SKM-1 (cell line): ENCODE data around the gene MSANTD3.
"Not testable (repeated sequence)": the region's sequence is repeated elsewhere in the genome, so short reads cannot be mapped to it uniquely, and the experiment has no call there.

Experiments used
- DNase-seq: peaks from one replicate; lab custom pipeline; 2025; ENCODE audit not compliant: unreplicated experiment; lab: John Stamatoyannopoulos, UW

The MSANTD3 gene

DNA sequence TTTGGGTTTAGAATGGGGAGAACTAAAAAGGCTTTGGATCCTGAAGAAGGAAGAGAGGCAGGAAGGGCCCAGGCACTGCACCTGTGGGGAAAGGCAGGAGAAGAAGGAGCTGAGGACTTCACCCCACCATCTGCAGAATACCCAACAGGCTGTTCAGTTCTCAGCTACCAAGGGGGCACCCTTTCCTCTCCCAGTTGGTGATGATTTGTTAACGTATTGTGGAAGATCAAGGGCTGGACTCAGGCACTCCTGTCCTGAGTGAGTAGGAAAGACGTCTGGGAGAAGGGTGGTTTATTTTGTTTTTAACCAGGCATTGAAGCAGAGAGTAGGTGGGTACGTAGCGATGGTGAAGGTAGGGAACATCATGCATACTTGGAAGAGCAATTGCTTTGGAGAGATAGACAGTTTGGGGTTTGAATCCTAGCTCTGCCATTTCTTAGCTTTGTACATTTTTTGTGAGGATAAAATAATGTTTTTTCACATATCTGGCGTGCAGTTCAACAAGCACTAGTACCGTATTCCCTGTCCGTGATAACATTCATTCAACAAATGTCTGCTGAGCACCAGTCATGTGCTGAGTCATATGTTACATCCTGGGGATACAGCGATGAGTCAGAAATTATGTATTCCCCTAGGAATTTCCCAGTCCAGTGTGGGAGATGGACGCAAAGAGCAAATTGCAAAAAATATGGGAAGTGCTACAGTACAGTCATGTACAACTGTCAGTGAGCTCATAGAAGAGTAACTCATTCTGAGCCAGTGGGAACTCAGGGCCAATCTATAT lies 2.1 kb downstream of the MSANTD3 start:
- no peak for DNase-seq

DNA sequence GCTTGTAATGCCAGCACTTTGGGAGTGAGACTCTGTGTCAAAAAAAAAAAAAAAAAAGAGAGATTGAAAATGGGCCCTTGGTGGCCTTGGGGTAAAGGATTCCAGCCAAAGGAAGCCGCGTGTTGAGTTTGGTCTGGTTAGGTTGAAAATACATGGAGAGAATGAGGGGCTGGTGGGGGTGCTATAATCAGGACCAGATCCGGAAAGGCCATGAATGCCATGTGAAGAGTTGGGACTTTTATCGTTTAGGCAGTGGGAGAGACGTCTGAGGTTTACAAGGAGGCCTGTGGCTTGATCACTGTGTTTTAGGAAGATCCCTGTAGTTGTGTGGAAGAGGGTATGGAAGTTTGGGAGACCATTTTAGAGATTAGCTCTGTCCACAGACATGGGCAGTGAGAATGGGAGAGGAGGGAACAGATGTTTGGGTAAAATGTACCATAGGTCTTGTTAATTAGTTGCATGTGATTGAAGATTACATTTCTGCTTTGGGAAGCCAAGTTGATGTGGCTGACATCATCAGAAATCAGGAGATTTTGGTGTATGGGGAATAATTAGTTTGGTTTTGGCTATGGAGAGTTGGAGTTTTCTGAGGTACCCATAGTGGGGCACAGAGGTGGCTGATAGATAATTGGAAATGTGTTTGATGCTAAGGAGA lies 3.5 kb downstream of the MSANTD3 start:
- DNase-seq: no peak

DNA sequence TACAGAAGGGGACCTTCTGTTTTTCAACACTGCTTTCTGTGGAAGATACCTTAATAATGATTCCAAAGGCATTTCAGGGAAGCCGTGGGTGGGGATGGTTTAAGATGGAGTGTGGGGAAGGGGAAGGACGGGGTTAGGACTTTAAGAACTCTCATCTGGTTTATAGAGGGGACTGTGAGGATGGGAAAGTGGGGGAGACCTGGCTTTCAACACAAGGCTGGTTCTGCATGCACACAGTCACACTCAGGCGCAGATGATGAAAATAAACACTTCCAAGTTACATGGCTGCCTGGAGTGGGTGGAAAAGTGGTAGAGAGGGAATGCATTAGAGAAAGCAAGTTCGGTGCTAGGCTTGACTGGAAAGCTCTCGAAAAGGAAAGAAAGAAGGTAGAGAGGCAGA lies 4.9 kb downstream of the MSANTD3 start:
- no peak for DNase-seq

DNA sequence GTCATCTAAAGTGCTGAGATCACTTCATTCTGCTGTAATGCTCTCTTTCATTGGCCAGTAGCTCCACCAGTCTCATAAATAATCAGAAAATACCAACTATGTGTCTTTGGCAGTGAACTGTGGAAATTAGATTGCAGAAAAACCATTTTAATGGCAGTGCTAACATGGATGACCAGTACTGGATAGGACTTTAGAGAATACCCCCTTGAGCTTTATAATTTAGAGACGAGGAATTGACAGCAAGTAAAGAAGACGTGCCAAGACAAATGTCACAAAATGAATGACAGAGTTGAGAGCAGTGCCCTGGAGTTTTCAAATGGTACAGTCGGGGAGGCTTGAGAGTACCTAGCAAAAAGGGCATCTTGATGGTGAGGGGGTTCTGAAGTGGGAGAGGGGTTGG lies 5.8 kb downstream of the MSANTD3 start:
- DNase-seq: no peak

DNA sequence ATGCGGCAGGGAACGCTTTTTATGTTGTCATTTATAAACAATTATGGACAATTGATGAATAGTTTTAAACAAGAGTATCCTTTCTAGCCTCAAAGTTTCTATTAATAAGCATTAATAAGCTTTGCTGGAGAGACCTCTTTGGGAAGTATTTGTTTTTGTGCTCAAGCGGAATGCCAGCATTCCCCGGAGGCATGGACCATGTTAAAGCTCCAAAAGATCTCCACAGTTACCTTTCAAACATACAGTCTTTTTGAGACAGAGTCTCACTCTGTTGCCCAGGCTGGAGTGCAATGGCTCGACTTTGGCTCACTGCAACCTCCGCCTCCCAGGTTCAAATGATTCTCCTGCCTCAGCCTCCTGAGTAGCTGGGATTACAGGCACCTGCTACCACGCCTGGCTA lies 9.6 kb downstream of the MSANTD3 start:
- no peak for DNase-seq

DNA sequence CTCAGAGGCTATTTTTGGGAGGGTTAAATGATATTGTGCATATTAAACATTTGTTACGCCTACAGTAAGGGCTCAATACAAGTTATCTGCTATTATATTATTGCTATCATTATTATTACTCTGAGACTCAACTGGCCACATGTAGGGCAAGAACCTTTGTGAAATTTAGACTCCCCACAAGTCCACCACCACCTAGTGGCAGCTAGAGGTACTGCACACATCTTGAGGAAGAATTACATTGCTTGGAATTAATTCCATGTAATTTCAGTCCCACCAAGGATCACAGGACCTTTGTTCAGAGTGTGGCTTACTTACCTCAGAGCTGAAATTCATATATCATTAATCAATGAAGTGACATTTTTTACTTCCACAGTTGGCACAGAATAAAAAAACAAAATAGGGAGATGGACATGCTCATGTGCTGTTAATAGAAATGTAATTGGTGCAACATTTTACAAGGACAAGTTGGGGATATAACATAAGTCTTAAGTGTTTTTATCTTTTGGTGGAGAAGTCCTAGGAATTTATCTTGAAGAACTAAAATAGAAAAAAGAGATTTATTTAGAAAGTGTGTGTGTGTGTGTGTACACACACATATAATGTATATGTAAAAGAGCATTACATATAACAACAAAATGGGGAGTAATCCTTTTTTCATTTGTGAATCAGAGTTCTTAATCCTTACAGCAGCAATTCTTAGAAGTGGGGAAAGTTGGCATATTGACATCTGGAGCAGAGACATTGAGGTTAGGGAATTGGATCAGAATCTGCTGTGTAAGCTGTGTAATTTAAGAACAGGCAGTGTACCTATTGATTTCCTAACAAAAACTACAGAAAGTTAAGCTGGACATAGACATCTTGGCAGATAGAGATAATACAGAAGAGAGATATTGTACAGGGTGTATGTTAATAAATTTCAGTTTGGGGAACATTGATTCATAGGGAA lies 11.2 kb downstream of the MSANTD3 start:
- no peak for DNase-seq

DNA sequence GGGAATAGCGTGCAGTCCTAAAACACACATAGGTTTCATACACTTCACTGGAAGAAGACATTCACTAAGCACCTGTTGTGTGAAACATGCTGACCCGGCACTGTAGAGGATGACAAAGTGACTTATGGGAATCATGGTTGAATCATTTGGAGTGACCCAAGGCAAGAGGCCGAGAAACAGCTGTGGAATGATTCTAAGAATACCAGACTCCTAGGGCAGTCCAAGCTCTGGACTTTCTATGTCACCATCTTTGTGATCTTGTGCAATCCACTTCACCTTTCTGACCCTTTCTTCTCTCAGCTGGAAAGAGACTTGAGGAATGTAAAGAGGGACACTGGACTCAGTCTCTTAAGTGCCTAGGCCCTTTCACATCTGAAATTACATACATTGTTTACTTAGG lies 13.1 kb downstream of the MSANTD3 start:
- DNase-seq: no peak

DNA sequence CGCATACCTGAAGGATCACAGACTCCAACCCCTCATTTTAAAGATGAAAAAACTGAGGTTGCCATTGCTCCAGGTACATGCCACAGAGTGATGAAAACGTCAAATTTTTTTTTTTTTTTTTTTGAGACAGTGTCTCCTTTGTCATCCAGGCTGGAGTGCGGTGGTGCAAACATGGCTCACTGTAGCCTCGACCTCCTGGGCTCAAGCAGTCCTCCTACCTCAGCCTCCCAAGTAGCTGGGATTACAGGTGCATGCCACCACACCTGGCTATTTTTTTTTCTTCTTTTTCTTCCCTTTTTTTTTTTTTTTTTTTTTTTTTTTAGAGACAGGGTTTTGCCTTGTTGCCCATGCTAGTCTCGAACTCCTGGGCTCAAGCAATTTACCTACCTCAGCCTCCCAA lies 13.5 kb downstream of the MSANTD3 start:
- DNase-seq: not testable (repeated sequence)

DNA sequence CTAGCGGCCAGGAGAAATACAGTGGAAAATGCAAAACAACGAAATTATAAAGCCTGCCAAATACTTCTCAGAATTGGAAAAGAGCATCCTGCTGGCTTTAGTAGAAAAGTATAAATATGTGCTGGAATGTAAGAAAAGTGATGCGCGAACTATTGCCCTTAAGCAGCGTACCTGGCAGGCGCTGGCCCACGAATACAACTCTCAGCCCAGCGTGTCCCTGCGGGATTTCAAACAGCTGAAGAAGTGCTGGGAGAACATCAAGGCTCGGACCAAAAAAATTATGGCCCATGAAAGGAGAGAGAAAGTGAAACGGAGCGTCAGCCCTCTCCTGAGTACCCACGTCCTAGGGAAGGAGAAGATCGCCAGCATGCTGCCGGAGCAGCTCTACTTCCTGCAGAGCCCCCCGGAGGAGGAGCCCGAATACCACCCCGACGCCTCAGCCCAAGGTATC lies 15.0 kb downstream of the MSANTD3 start:
- DNase-seq: no peak

DNA sequence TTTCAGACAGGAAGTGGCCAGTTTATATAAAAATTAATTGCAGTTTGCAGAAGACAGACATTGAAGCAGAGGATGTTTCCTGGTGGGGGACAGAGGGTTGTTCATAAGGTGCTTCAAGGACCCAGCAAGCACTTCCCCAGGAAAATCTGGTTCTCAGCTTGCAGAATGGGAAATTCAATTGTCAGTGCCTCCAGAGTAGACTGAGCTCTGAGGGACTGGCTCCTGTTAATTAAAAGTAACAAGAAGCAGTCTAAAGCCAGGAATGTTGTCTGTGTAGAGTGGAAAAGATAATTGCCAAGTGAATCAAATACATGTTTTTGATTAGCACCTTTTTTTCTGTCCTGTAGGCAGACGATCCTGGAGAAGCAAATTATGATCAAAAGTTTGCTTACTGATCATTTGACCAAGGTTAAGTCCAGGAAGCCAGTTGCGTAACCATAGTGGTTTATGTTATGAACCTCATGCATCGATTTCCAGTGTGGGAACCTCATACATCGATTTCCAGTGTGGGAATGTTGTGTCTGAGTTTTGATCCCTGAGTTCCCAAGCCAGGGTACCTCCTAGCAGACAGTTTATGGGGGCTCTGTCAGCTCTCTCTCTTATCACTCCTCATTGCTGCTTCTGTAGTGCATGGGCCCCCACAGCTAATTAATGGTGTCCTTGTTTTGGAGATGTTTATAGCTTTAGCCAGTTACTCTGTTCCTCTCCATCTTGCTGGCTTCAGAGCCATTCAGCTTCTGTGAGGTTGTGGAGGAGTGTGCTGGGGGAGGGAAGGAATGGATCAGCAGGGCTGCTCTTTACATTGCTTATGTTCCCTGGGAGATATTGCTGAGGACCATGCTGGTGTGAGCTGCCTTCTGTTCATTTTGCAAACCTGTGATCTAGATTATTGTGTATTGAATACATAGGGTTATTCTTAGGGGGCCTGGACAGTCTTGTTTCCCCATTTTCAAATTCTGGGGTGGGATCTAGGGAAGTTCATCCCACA lies 17.1 kb downstream of the MSANTD3 start:
- DNase-seq: no peak

DNA sequence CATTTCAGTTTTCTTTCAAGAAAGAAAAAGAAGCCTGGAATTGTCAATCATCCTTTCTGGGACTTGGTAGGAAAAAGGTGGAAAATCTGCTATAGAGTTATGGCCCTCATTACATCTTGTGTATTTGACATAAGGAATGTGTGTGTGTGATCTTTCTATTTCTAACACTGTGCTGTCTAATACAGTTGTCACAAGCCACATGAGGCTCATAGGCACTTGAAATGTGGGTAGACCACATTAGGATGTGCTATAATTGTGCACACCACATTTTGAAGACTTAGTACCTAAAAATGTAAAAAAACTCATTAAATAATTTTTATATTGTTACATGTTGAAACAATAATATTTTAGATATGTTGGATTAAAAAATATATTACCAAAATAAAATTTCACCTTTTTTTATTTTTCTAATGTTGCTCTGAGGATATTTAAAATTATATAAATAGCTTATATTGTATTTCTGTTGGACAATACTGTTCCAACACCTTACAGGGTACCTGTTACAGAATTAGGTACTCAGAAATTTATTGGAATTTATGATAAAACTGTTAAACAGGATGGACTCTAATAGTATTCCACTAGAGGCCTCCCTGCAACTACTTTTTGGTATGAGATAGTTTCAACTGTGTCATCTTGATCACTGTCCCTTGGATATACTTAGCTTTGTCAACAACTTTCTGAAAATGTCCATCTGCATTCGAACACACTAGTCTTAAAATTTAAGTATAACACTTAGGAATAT lies 18.4 kb downstream of the MSANTD3 start:
- DNase-seq: no peak

DNA sequence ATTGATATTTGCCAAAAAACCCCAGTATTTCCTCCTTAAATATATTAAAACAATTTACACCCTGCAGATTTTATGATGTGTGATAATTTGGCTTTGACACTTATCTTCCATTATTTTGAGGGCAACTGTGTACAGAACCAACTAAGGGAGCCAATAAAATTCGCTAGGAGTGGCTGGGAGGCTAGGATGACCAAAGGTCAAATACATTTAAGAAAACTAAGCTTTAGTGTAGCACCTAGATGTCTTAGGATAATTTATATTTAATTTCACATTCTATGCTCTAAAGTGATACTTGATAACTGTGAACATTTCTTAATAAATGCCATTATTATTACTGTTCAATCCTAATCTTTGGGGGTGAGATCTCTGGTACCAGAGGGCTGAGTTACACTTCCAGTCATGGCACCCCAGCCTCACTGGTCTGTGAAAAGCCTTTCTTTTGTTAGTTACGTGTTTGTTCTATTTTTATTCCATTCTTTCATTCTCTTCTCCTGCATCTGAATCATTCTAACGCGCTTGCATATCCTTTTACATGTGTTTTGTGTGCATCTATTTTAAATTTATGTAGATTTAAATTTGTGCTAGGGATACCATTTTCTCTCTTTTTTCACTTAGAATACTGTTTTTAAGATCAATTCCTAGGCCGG lies 19.1 kb downstream of the MSANTD3 start:
- no peak for DNase-seq

DNA sequence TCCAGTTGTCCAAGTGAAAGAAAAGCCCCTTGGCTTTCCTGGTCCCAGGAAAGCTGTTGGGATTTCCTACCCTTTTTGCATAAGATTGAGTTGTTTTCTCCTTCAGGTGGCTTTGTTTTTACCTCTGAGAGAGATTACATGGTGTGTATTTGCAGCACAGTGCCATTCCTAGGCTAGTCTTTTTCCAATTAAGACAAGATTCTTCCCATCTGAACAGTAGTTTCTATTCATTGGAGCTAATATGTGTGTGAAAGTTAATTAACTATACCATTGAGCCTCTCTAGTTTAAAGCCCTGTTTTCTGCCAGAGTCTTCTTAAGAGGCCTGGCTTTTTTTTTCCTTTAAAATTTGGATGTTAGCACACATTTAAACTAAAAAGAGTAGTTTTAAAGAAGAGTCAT lies 20.1 kb downstream of the MSANTD3 start:
- no peak for DNase-seq

DNA sequence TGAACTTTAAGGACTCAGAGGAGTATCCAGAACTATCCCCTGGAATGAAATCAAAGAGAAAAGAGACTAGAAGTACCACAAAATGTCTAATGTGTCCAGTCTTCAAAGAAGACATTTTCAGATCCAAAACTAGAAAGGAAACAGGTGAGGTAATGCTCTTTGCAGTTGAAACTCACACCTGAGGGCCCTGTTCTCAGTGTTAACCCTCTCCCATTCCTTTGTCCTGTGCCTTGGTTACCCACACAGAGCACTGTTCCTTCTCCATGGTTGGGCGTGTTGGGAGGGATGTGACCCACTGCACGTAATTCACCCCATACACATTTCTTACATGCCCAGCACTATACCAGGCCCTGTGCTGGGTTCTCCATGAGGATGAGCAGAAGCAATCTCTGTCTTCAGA lies 21.3 kb downstream of the MSANTD3 start:
- no peak for DNase-seq

DNA sequence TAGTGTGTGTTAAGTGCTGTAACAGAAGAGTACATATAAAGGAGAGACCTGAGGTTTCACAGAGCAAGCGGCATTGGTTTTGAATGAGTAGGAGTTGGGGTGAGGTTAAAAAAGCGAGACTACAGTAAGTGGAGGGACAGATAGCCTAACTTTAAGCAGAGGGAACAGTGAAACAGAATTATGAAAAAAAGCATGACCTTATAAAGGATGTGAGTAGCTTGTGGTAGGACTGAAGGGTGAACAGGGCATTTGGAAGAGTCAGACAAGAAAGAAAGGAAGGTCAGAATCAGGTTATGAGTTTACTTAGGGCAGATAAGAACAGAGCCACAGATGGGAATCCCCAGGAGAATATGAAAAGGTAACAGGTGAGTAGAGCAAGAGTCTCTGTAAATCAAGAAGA lies 22.5 kb downstream of the MSANTD3 start:
- DNase-seq: no peak

DNA sequence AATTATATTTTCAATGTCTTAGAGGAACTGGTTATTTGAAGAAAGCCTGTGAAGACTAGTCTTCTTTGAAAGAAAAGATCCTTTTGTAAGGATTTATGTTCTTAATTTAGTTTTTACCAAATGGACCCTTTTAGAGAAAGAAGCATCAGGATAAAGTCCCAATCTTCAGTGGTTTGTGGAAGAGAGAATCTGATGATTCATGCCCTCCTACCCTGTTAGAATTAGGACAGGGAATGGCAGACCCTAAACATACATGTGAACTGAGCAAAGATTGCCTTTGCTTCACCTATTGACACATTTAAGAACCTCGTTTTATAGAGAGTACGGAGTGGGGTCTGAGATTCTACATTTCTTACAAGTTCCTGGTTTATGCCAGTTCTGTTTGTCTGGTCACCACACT lies 26.0 kb downstream of the MSANTD3 start:
- no peak for DNase-seq

DNA sequence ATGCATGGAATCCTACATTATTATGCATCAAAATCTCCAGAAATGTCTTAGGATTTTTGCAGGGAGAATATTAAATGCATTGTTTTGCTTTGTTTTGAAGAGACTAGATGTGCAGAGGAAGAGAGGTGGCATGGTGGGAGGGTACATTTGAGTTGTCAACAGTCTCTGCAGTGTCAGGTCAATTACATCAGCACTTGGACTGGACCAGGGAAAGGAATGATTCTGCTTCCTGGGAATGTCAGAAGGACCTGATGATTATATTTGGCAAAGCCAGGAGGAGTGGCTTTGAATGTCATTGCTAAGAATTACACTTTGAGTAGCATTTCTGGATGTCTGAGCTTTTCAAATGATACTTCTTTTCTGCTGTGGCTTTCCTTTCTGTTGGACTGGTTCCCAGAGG lies 28.5 kb downstream of the MSANTD3 start:
- DNase-seq: no peak

DNA sequence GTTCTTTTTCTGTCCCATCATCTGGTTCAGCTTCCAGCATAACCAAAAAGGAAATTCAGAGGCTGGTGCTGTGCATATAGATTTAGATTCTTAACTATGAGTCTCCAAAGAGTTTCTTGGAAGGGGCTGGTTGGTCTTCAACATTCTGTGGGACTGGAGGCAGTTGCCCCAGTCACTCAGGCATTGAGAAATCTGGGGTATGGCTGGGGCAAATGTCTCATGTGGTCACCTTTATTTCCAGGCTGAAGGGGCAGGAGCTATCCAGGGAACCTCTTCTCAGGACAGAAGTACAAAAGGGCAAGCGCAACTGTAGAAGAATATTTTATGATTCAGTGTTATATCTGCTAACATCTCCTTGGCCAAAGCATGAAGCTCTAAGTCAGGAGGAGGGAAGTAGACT lies 30.6 kb downstream of the MSANTD3 start:
- DNase-seq: no peak

DNA sequence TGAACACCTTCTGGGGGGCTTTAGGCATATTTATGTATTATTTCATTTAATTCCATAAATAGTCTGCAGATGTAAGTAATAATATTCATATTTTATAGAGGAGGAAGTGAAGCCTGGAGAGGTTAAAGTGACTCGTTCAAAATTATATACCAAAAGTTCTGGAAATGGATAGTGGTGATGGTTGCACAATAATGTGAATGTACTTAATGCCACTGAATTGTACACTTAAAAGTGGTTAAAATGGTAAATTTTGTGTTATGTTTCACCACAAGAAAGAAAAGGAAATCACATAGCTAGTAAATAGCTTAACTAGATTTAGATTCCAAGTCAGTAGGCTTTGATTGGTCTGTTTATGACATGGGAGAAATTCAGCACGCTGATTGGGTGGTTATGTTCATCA lies 33.0 kb downstream of the MSANTD3 start:
- no peak for DNase-seq
